Measurements from ENCODE around the gene ETNK1. TPM values are rescaled to one million over a fixed set of nuclear protein-coding genes. Genes with fewer than 3 reads are reported as not detected.
A peak's percentile ranks its signal among the peaks of the same experiment; 100 is the strongest.

The ETNK1 gene
- total RNA-seq, 1 donor from 2014 or later = 53.9 TPM

DNA sequence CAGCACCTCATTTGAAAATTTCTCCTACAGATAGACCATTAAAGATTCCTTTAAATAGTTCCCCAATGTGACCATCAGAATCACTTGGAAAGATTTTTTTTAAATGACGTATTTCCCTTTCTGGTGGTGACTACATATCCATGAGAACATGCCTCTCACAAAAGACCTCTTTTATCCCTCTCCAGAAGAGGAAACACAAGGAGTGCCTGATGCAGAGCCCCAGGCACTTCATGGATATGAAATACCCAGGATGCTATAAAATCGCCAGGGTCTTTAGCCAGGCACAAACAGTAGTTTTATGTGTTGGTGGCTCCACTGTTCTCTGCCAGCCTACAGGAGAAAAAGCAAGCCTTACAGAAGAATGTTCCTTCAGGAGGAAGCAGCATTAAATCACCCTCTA is 97.1 kb downstream of the ETNK1 start:
- TF ChIP-seq EZH2phosphoT487 (IDR thresholded peaks at IDR 0.05) = no peak
- H3K27me3 Mint-ChIP-seq (ENCODE audit: insufficient read depth, low read depth) = peaks cover 3% of the 10 kb centered on the region

DNA sequence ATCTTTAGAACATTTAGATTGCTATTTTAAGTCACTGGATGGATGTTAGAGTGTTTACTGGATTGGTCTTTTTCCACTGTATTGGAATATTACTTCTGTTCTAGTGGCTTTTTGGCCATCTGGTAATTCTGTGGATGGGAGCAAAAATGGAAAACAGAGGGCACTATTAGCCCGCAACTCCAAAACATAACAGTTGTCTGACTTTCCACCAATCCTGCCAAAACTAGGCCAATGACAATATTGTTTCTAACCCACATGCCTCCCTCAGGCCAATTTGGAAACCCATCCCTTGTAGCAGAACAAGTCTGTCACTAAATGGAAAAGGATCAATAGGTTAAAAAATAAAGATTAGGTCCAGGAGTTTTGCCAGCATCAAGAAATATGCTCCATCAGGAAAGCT is 97.8 kb downstream of the ETNK1 start:
- H2AFZ ChIP-seq (replicated peaks) = no peak overlapping the region
- no peak overlapping the region for H3K4me2 ChIP-seq
- Mint-ChIP-seq H3K27ac (no peak overlapping the region), H3K27me3 (ENCODE audit: insufficient read depth, low read depth) (peaks cover 3% of the 10 kb centered on the region), H3K4me3 (no peak overlapping the region), H3K9me3 (no peaks in the 10 kb centered on the region), H3K36me3 (no peaks in the 10 kb centered on the region), H3K4me1 (no peaks in the 10 kb centered on the region)
- no peaks in the 10 kb centered on the region for H3K4me1 ChIP-seq
- no peak for DNase-seq (ENCODE audit: low spot score)
- no peaks in the 10 kb centered on the region for H3K79me2 ChIP-seq (ENCODE audit: low read depth)
- H4K20me1 ChIP-seq (ENCODE audit: low read depth) = no peaks in the 10 kb centered on the region
- H3K36me3 ChIP-seq = no peaks in the 10 kb centered on the region
- no peaks in the 10 kb centered on the region for H3K9me3 ChIP-seq (ENCODE audit: low read depth)
- TF ChIP-seq, protein P1, sequence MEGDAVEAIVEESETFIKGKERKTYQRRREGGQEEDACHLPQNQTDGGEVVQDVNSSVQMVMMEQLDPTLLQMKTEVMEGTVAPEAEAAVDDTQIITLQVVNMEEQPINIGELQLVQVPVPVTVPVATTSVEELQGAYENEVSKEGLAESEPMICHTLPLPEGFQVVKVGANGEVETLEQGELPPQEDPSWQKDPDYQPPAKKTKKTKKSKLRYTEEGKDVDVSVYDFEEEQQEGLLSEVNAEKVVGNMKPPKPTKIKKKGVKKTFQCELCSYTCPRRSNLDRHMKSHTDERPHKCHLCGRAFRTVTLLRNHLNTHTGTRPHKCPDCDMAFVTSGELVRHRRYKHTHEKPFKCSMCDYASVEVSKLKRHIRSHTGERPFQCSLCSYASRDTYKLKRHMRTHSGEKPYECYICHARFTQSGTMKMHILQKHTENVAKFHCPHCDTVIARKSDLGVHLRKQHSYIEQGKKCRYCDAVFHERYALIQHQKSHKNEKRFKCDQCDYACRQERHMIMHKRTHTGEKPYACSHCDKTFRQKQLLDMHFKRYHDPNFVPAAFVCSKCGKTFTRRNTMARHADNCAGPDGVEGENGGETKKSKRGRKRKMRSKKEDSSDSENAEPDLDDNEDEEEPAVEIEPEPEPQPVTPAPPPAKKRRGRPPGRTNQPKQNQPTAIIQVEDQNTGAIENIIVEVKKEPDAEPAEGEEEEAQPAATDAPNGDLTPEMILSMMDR (IDR thresholded peaks at IDR 0.05) = no peak
- TF ChIP-seq EZH2 (IDR thresholded peaks at IDR 0.05) = no peak
- no peak for TF ChIP-seq EZH2phosphoT487 (IDR thresholded peaks at IDR 0.05)
- H3F3A ChIP-seq (ENCODE audit: low read depth) = no peaks in the 10 kb centered on the region
- no peak overlapping the region for H3K9ac ChIP-seq
- no peaks in the 10 kb centered on the region for H3K27me3 ChIP-seq
- H3K27ac ChIP-seq = no peak overlapping the region
- no peak overlapping the region for H3K4me3 ChIP-seq

More for the DNA sequence above, 97.1 kb downstream of the ETNK1 start:
- H3K9ac ChIP-seq = no peak overlapping the region
- no peak overlapping the region for H3K4me2 ChIP-seq
- H3K27ac Mint-ChIP-seq = no peak overlapping the region
- no peaks in the 10 kb centered on the region for H3K36me3 ChIP-seq
- no peak overlapping the region for H3K27ac ChIP-seq
- no peaks in the 10 kb centered on the region for H3K36me3 Mint-ChIP-seq
- no peaks in the 10 kb centered on the region for H3F3A ChIP-seq (ENCODE audit: low read depth)
- no peaks in the 10 kb centered on the region for H3K79me2 ChIP-seq (ENCODE audit: low read depth)
- no peak overlapping the region for H3K4me3 ChIP-seq
- H2AFZ ChIP-seq (replicated peaks) = no peak overlapping the region
- no peaks in the 10 kb centered on the region for H3K4me1 ChIP-seq
- H3K27me3 ChIP-seq = no peaks in the 10 kb centered on the region
- no peak for DNase-seq (ENCODE audit: low spot score)
- H3K9me3 Mint-ChIP-seq = no peaks in the 10 kb centered on the region
- no peak overlapping the region for H3K4me3 Mint-ChIP-seq
- no peaks in the 10 kb centered on the region for H3K4me1 Mint-ChIP-seq
- H3K9me3 ChIP-seq (ENCODE audit: low read depth) = no peaks in the 10 kb centered on the region
- no peaks in the 10 kb centered on the region for H4K20me1 ChIP-seq (ENCODE audit: low read depth)

DNA sequence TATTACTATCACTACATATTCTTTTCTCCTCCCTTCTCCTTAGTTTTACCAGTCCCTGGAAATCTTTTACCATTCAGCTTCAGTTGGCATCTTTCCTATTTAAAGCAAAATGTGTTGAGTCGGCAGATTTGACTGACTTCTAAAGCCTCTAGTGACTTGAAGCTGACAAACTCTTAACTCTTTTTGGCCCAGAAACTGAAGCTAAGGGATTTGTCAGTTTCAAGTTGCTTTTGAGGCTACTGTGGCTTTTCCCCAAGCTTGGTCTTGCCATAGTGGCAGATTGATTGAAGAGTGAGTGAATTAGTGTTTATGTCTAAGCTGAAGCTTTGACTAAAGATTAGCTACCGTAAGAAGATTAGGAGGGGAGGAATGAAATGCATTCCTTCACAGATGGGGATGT is 104.0 kb downstream of the ETNK1 start:
- Histone ChIP-seq H3K4me3 (no peak overlapping the region), H3K4me2 (peak overlapping the region; percentile 19), H2AFZ (replicated peaks) (no peak overlapping the region), H3K27ac (no peak overlapping the region), H3K79me2 (ENCODE audit: low read depth) (no peaks in the 10 kb centered on the region), H3K9me3 (ENCODE audit: low read depth) (no peaks in the 10 kb centered on the region), H3K27me3 (no peaks in the 10 kb centered on the region), H3K36me3 (no peaks in the 10 kb centered on the region), H3K4me1 (peaks cover 23% of the 10 kb centered on the region), H4K20me1 (ENCODE audit: low read depth) (no peaks in the 10 kb centered on the region), H3F3A (ENCODE audit: low read depth) (peaks cover 11% of the 10 kb centered on the region), H3K9ac (no peak overlapping the region)
- peak; percentile 62 for DNase-seq (ENCODE audit: low spot score)
- Mint-ChIP-seq H3K27me3 (ENCODE audit: insufficient read depth, low read depth) (no peaks in the 10 kb centered on the region), H3K4me3 (no peak overlapping the region), H3K4me1 (peaks cover 15% of the 10 kb centered on the region), H3K27ac (no peak overlapping the region), H3K9me3 (no peaks in the 10 kb centered on the region), H3K36me3 (no peaks in the 10 kb centered on the region)
- TF ChIP-seq, protein P1 (IDR thresholded peaks at IDR 0.05) = no peak
- TF ChIP-seq EZH2phosphoT487 (IDR thresholded peaks at IDR 0.05) = no peak
- TF ChIP-seq EZH2 (IDR thresholded peaks at IDR 0.05) = no peak

DNA sequence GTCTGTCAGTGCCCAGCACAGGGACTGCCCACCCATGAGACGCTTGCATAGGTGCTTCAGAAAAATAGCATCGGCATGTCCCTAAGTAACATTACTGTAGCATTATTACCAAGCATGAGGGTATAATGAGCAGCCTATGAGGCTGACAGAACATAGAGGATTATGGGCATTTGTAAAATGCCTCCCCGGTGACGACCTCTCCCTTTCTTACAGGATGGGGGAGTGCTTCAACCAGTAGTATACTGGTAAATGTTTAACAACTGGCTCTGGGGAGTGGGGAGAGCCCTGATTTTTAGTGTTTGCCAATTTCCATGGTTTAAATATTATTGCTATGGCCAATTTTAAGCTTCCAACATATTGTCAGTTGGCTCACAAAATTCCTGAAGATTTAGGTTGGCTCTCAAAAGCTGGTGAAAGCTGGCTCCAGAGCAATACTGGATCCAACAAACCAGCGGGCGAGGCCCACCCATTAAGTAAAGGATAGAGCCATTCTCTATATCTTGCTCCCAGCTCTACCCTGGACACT is 104.5 kb downstream of the ETNK1 start:
- Mint-ChIP-seq H3K27me3 (ENCODE audit: insufficient read depth, low read depth) (no peaks in the 10 kb centered on the region), H3K4me3 (no peak overlapping the region), H3K9me3 (no peaks in the 10 kb centered on the region), H3K4me1 (peaks cover 15% of the 10 kb centered on the region), H3K36me3 (no peaks in the 10 kb centered on the region), H3K27ac (no peak overlapping the region)
- TF ChIP-seq, protein P1 (IDR thresholded peaks at IDR 0.05) = no peak
- TF ChIP-seq EZH2phosphoT487 (IDR thresholded peaks at IDR 0.05) (no peak), EZH2 (IDR thresholded peaks at IDR 0.05) (no peak)
- peak overlapping the region; percentile 28 for H2AFZ ChIP-seq (replicated peaks)
- H3K9me3 ChIP-seq (ENCODE audit: low read depth) = no peaks in the 10 kb centered on the region
- H3K4me2 ChIP-seq = peak overlapping the region; percentile 19
- H3K27ac ChIP-seq = no peak overlapping the region
- DNase-seq (ENCODE audit: low spot score) = no peak
- H4K20me1 ChIP-seq (ENCODE audit: low read depth) = no peaks in the 10 kb centered on the region
- no peak overlapping the region for H3K4me3 ChIP-seq
- peaks cover 11% of the 10 kb centered on the region for H3F3A ChIP-seq (ENCODE audit: low read depth)
- no peaks in the 10 kb centered on the region for H3K79me2 ChIP-seq (ENCODE audit: low read depth)
- no peaks in the 10 kb centered on the region for H3K36me3 ChIP-seq
- no peak overlapping the region for H3K9ac ChIP-seq
- H3K4me1 ChIP-seq = peaks cover 23% of the 10 kb centered on the region
- no peaks in the 10 kb centered on the region for H3K27me3 ChIP-seq

Data from neural progenitor cell (in vitro differentiated cells).